Neuron (in vitro differentiated cells): Measurements from ENCODE around the gene GNAL.

Experiments
- H2AFZ ChIP-seq: one replicate; pipeline ENCODE4 v1.6.1; 2013; ENCODE audit warnings: low read depth, mild to moderate bottlenecking, inconsistent platforms, low read length, moderate library complexity
- H3K27me3 ChIP-seq: one replicate; pipeline ENCODE4 v1.6.1; 2013; ENCODE audit warnings: low read length; ENCODE audit not compliant: insufficient read depth
- H3K36me3 ChIP-seq: one replicate; pipeline ENCODE4 v1.6.1; 2013; ENCODE audit warnings: low read length; ENCODE audit not compliant: insufficient read depth
- H3K4me1 ChIP-seq: one replicate; pipeline ENCODE4 v1.6.1; 2013; ENCODE audit warnings: low read length; ENCODE audit not compliant: insufficient read depth
- H3K4me3 ChIP-seq: 2 replicates; pipeline ENCODE4 v1.5.1; 2013; ENCODE audit warnings: mild to moderate bottlenecking, low read length, moderate library complexity
- H3K9me3 ChIP-seq: one replicate; pipeline ENCODE4 v1.6.1; 2013; ENCODE audit warnings: low read length

GNAL gene

DNA sequence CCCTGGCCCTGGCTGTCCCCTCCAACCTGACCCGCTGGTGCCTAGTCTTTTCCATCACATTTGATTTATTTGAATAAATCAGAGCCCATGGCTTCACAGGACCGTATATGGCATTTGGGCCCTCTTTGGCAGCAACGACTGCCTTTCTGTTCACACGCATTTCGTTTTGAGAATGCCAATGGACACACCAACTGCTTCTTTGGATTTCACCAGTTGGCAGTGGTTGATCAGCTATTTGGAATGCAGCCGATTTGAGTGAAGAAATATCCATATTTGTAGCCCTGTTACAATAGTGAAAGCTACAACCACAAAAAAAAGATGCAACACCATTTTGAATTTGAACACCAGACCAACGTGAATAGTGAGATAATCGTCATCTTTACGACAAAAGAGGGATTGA is 56.5 kb downstream of the GNAL start:
- H2AFZ ChIP-seq = no peak overlapping the region
- H3K27me3 ChIP-seq = no peaks in the 10 kb centered on the region
- H3K4me3 ChIP-seq = no peak overlapping the region
- H3K9me3 ChIP-seq = peaks cover 2% of the 10 kb centered on the region
- no peaks in the 10 kb centered on the region for H3K4me1 ChIP-seq
- no peaks in the 10 kb centered on the region for H3K36me3 ChIP-seq

DNA sequence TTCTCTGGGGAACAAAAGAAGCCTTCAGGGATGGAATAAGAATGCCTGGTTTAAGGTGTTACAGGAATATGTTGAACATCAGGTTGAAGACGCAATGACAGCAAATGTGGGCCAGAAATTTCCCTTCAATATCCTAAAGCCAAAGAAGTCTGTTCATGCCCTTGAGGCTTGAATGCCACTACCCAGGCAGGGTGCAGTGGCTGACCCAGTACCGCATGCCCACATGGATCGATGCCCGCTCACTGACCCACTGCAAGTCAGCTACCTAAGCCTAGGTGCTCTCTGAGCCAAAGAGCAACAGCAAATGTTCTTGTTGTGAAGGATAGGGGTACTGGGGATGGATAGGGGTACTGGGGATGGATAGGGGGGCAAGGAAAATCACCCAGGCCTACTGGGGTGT is 58.2 kb downstream of the GNAL start:
- Histone ChIP-seq H3K9me3 (peaks cover 8% of the 10 kb centered on the region), H2AFZ (no peak overlapping the region), H3K36me3 (no peaks in the 10 kb centered on the region), H3K4me1 (no peaks in the 10 kb centered on the region), H3K4me3 (no peak overlapping the region), H3K27me3 (no peaks in the 10 kb centered on the region)

DNA sequence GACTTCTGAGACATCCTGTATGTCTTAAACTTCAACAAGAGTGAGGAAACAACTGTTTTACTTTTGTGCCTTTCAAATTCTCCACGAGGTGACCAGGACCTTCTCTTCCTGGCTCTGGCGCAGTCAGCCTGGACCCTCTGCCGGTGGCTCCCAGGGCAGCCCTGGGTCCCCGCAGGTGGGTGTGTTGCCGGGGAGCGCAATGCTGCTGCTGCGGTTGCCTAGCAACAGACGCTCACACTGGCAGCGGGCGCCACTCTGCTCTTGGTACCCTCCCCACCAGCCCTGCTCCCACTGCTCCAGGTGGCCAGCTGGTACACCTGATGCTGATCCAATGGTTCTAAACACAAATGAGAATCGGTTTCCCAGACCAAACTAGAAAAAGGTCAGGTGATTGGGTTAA is 58.7 kb downstream of the GNAL start:
- Histone ChIP-seq H2AFZ (no peak overlapping the region), H3K4me1 (no peaks in the 10 kb centered on the region), H3K4me3 (no peak overlapping the region), H3K36me3 (no peaks in the 10 kb centered on the region), H3K9me3 (peaks cover 8% of the 10 kb centered on the region), H3K27me3 (no peaks in the 10 kb centered on the region)

DNA sequence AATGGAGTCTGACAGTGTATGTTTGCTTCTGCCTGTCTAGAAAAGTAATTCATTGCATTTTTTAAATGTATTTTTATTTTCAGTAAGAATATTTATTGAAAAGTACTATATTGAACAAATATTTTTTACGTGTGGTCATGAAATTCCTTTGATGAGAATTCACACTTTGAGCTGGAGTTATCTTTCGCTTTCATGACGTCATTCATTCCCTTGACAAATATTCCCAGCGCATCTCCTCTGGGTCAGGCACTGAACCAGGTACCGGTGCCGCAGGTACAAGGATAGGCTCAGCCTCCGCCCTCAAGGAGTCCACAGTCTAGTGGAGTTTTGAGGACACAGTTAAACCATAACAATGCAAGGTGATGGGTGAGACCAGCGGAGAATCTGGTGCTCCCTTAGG is 60.2 kb downstream of the GNAL start:
- Histone ChIP-seq H3K27me3 (no peaks in the 10 kb centered on the region), H2AFZ (no peak overlapping the region), H3K4me1 (no peaks in the 10 kb centered on the region), H3K4me3 (no peak overlapping the region), H3K36me3 (no peaks in the 10 kb centered on the region), H3K9me3 (peaks cover 8% of the 10 kb centered on the region)

DNA sequence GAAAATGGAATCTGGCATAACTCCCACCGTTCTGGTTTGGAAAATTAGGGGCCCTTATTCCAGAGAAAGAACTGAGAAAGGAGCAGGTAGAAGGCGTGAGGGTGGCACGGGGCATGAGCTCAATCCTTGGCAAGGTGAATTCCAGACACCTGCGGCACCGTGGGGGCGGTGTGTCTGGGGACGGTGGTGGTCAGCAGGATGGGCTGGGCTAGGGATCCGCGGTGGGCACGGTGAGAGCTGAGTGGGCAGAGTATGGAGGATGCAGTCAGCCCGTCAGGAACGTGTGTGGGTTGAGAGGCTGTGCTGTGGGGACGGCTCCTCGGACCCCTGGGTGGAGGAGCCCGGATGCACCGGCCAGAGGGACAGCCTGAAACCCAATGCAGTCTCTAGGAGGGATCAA is 61.1 kb downstream of the GNAL start:
- H3K36me3 ChIP-seq = no peaks in the 10 kb centered on the region
- H2AFZ ChIP-seq = no peak overlapping the region
- H3K9me3 ChIP-seq = peaks cover 8% of the 10 kb centered on the region
- H3K4me1 ChIP-seq = no peaks in the 10 kb centered on the region
- H3K4me3 ChIP-seq = no peak overlapping the region
- H3K27me3 ChIP-seq = no peaks in the 10 kb centered on the region

DNA sequence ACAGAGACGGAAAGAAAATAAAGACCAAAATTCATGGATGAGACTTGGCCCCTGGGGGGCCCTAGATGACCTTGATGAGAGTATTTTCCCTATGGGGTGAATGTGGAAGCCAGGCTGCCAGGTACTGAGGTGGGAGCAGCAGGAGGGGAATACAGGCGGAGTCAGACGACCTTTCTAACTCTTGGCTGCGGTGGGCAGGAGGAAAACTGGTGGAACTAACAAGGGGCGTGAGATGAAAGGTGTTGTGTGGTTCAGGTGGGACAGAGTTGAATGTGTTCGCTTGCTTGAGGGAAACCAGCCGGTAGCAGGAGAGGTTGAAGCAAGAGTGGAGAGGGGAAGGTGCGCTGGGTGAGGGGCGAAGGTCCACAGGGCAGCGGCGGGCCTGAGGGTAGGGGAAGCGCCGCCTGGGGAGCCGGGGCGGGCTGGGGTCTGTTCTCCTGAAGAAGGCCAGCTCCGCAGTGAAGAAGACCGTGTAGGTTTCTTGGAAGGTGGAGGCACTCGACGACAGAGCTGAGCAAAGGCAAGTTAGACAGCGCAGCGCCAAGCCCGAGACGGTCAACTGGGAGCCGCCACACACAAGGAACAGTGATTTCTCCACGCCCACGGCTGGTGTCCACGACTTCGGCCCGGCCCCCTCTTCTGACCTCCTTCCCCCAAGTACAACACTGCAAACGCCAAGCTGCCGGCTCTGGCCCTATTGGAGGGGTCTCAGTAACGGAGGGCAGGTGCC is 61.7 kb downstream of the GNAL start:
- no peak overlapping the region for H3K4me3 ChIP-seq
- no peak overlapping the region for H2AFZ ChIP-seq
- peaks cover 8% of the 10 kb centered on the region for H3K9me3 ChIP-seq
- H3K36me3 ChIP-seq = no peaks in the 10 kb centered on the region
- H3K27me3 ChIP-seq = no peaks in the 10 kb centered on the region
- no peaks in the 10 kb centered on the region for H3K4me1 ChIP-seq

DNA sequence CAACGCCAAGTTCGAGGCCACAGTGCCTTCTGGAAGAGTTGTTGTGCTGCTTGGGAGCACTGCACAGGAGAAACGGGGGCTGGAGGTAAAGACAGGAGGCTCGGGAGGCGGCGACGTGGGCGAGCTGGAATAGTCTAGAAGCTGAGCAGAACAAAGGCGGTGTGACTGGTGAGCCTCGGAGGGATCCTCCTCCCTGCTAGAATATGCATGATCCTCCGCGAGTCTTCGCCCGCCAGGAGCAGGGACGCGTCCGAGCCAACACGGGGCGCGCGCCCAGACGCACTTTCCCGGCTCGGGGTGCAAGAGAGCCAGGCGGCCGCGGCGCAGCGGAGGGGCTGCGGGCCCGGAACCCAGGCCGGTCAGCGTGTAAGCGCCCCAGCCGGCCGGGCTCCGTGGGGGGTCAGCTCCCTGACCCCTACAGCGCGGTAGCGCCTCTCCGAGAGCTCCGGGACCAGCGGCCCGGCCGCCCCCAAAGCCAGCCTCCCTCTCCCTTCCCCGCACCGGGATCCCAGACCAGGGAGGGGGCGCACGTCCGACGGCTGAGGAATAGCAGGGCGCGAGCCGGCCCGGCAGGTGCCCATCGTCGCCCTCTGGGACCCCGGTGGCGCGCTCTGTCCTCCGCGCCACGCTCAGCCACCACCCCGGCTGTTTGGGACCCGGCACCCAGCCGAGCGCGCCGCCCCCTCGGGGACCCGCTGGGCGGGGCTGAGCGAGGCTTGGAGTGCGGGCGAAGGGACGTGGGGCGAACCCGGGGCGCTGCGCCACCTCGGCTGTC is 62.5 kb downstream of the GNAL start:
- Histone ChIP-seq H3K4me3 (no peak overlapping the region), H2AFZ (no peak overlapping the region), H3K36me3 (no peaks in the 10 kb centered on the region), H3K4me1 (no peaks in the 10 kb centered on the region), H3K9me3 (peaks cover 8% of the 10 kb centered on the region), H3K27me3 (no peaks in the 10 kb centered on the region)

DNA sequence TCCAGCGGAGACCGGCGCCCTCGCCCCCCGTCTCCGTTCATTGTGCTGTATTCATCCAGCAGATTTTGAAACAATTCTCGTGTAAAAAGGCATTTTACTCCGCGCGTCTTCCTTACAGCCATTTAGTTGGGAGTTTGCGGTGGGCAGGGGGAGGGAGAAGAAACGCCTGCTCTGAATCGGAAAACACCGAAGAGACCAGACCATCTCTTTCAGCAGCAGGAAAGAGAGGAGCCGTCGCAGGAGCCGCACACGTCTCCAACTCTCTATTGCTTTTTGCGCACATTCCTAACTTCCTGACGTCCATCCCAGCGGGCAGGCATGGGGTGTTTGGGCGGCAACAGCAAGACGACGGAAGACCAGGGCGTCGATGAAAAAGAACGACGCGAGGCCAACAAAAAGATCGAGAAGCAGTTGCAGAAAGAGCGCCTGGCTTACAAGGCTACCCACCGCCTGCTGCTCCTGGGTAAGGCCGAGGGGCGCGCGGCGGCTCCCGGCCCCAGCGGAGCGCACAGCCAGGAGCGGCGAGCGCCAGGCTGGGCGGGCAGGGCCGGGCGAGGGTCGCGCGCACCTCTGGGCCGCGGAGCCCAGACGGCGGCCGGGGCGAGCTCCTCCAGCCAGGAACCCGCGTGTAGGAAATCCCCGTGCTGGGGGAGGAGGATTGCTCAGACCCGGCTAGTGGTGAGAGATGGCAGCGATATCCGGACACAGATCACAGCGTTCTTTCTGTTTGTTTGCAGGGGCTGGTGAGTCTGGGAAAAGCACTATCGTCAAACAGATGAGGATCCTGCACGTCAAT is 63.2 kb downstream of the GNAL start:
- no peaks in the 10 kb centered on the region for H3K27me3 ChIP-seq
- H3K4me1 ChIP-seq = no peaks in the 10 kb centered on the region
- H2AFZ ChIP-seq = no peak overlapping the region
- H3K4me3 ChIP-seq = no peak overlapping the region
- no peaks in the 10 kb centered on the region for H3K36me3 ChIP-seq
- peaks cover 8% of the 10 kb centered on the region for H3K9me3 ChIP-seq

DNA sequence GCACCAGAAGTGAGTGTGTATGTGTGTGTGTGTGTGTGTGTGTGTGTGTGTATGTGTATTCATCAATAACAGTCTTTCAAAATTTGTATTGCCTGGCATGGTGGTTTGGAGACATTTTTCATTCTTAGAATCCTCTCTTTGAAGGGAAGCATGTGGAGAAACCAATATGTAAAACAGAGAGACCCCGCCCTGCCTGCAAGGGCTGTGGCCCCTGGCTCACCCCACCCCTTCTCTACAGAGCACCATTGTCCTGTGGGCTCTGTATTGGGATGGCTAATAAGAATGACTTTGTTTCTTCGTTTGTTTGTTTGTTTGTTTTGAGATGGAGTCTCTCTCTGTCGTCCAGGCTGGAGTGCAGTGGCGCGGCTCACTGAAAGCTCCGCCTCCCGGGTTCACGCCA is 65.9 kb downstream of the GNAL start:
- Histone ChIP-seq H2AFZ (no peak overlapping the region), H3K4me3 (no peak overlapping the region), H3K36me3 (no peaks in the 10 kb centered on the region), H3K4me1 (no peaks in the 10 kb centered on the region), H3K27me3 (no peaks in the 10 kb centered on the region), H3K9me3 (peaks cover 8% of the 10 kb centered on the region)

DNA sequence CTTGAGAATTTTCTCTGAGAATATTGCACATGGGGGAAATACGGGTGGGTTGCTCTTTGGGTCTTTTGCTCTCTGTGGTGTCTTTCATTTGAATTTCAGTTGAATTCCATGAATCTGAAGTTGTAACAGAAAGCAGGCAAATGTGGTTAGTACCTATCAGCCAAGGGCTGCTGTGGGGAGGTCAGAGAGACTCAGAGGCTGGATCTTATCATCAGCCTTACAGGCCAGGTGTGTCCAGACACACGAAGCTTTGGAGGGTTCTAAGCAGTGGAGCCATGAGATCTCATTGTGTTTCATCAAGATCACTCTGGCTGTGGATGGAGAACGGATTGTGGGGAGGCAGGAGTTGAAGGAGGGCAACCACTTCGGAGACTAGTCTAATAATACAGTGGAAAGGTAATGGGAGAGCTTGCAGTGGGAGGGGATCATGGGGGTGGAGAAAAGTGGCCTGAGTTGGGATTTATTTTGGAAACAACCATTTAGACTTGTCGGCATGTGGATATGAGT is 68.1 kb downstream of the GNAL start:
- Histone ChIP-seq H3K9me3 (peaks cover 2% of the 10 kb centered on the region), H3K4me1 (no peaks in the 10 kb centered on the region), H2AFZ (no peak overlapping the region), H3K27me3 (no peaks in the 10 kb centered on the region), H3K4me3 (no peak overlapping the region), H3K36me3 (no peaks in the 10 kb centered on the region)

DNA sequence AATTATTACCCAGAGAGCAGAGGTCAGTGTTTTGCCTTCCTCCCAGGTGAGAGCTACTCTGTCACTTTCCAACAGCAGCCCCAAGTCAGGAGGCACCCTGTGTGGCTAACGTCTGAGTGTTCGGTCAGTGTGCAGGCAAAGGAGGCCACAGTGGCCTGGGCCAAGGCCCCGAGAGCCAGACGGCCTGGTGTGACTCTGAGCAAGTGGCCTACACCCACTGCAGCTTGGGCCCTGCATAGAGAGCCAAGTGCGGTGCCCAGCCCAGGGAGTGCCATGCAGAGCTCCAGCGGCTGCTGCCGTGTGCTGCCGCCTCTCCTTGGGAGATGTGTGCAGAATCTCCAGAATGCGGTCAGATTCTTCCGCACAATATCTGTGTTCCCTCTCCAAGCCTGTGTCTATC is 70.4 kb downstream of the GNAL start:
- Histone ChIP-seq H3K9me3 (no peaks in the 10 kb centered on the region), H3K4me1 (no peaks in the 10 kb centered on the region), H3K36me3 (no peaks in the 10 kb centered on the region), H2AFZ (no peak overlapping the region), H3K27me3 (no peaks in the 10 kb centered on the region), H3K4me3 (no peak overlapping the region)

DNA sequence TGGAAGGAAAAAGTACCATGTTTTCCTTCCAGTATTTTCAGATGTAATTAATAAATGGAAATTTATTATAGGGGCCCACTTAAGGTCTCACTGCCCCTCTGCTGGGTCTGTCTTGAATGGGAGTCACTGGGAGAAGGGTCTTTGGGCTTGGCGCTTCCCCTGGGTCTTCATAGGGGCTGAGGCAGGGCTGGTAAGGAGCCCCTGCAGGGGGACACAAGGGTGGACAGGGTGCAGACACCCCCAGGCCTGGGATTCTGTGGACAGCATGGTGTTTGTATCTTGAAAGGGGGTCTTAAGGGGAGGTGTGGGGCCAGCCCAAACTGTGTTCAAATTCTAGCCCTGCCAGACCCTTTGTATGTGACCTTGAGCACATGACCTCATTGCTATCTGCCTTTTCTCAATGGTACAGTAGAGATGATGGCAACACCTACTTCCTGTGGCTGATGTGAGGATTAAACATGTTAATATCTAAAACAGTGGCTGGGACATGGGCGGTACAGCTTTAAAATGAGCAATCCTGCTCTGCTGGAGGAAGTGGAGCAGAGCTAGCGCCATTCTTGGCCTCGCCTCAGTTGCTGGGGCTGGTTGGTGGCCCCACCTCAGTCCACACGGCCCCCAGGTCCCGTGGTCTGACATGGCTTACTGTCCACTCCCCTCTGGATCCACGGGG is 71.6 kb downstream of the GNAL start:
- Histone ChIP-seq H3K4me1 (no peaks in the 10 kb centered on the region), H3K27me3 (no peaks in the 10 kb centered on the region)

More for the DNA sequence above, 71.6 kb downstream of the GNAL start:
- no peak overlapping the region for H3K4me3 ChIP-seq
- H3K36me3 ChIP-seq = no peaks in the 10 kb centered on the region
- no peaks in the 10 kb centered on the region for H3K9me3 ChIP-seq
- no peak overlapping the region for H2AFZ ChIP-seq
